Motor neuron (in vitro differentiated cells): Measurements from ENCODE around the gene ARHGDIA. TPM values are rescaled to one million over a fixed set of nuclear protein-coding genes. Genes with fewer than 3 reads are reported as not detected.

Experiments used
- ATAC-seq, 8 experiments: fragments of 200-7000 bp; cut with Tn5 transposase; replicated peaks in 6 of 8; 2 replicates each; pipeline ENCODE4 v1.8.0; 2021; ENCODE audit warnings: mild to moderate bottlenecking in 8 of 8, moderate library complexity in 8 of 8
- H3K27ac ChIP-seq, 2 donors: fragments of 250-450 bp; sonication (Bioruptor Pico); 2 replicates each; pipeline ENCODE4 v1.9.0; 2021; ENCODE audit warnings: antibody characterized with exemption in 2 of 2, mild to moderate bottlenecking in 2 of 2, moderate library complexity in 1 of 2
- H3K4me1 ChIP-seq, 2 donors: fragments of 250-450 bp; sonication (Bioruptor Pico); replicated peaks in 1 of 2; 2 replicates each; pipeline ENCODE4 v1.6.1; 2021; ENCODE audit warnings: antibody characterized with exemption in 2 of 2, mild to moderate bottlenecking in 2 of 2, moderate library complexity in 1 of 2
- H3K4me3 ChIP-seq, 5 donors: fragments of 250-450 bp; sonication (Bioruptor Pico); 2 replicates each; pipeline ENCODE4 v1.9.0; 2021; ENCODE audit warnings: antibody characterized with exemption in 5 of 5, mild to moderate bottlenecking in 5 of 5, moderate library complexity in 4 of 5
- WGBS, 10 experiments: fragments of 450-650 bp; shearing (Covaris generic); methylation state at CpG; one replicate each; pipeline ENCODE4 v1.0.0; 2022; 5-methylcytosine and 5-hydroxymethylcytosine counted together
- in situ Hi-C, 9 experiments: fragments of 400-800 bp; cut with MboI; loops; one replicate each; pipeline ENCODE4 v1.15.0; 2021; ENCODE audit warnings: low sequenced_read_pairs in 9 of 9, low pct_unique_long_range_greater_than_20kb in 2 of 9; ENCODE audit not compliant: unreplicated experiment in 9 of 9
- total RNA-seq, 8 experiments: library from RNA; unstranded; fragments of 300-600 nt; gene quantifications; 2 replicates each; pipeline versions ENCODE4 v1.2.3 to v1.2.4, GENCODE V29; 2022

ARHGDIA gene
- total RNA-seq, 8 experiments from 2014 or later, result 44.7 to 276 (median 151) TPM

GRCh38 chr17:81890447-81891302, 19.5 kb upstream of the ARHGDIA start:
- H3K4me1 ChIP-seq, result peaks cover 11 to 14% of the 10 kb centered on the region in 2 donors
- peak overlapping the region; percentile 95 to 99 for H3K27ac ChIP-seq
- WGBS, 10 experiments, result 0 to 80% (median 14%) methylated on average over 2 to 18 of the region's 69 CpGs; no CpG with 5 or more reads in 3 of the 10 experiments
- in situ Hi-C loops, result no loop called here
- peak overlapping the region; percentile 60 to 99 (median 86) for H3K4me3 ChIP-seq
- peak in 2 of 8 experiments; percentile 17 to 20 for ATAC-seq

DNA sequence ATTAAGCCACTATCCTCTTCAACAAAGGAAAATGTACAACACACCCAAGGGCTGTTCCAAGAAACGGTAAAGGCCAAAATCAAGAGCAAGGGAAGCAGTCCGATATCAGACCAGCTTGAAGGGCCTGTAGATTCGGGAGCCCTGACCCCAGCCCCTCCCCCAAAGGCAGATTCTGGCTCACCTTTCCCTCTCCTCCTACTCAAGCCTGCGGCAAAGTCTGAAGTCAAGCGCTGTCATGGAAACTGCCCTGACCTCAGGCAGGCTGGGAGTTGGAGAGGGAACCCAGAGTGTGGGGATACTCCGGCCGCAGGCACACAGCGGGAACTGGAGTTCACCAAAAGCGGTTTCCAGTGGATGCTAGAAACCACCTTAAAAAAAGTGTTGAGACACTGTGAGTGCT, 18.5 kb upstream of the ARHGDIA start:
- H3K4me3 ChIP-seq, result peak overlapping the region in 3 of 5 donors; percentile 60 to 99 (median 86)
- in situ Hi-C loops, result no loop called here
- WGBS, 10 experiments, result 85 to 100% (median 95%) methylated on average over 1 to 7 of the region's 9 CpGs; no CpG with 5 or more reads in 5 of the 10 experiments

DNA sequence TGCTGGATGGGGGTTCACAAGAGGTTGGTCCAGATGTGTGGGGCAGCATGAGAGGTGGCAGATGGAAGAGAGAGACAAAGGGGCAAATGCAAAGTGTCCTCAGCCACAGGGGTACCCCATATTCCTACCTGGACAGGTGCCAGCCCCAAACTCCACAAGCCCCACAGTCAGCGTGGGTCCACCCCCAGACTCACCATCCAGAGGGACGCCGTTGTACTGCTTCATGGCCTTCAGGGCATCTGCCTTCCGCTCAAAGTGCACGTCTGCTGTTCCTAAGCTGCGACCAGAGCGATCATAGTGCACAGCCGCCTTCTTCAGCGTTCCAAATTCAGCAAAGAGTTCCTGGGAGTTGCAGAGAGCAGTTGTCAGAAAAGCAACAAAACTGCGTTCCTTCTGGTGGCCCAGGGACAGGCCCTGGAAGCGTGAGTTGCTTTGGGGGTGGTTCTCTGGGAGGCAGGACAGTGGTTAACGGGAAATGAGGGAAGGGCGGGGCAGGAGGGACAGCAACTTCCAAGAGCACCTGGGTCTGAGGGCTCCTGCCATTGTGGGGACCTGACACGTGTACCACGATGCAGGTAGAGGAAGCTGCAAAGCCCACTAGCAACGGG, 18.0 kb upstream of the ARHGDIA start:
- ATAC-seq, result no peak
- H3K27ac ChIP-seq, result no peak overlapping the region
- H3K4me3 ChIP-seq, result no peak overlapping the region
- in situ Hi-C loops, result no loop called here
- 90 to 97% (median 95%) methylated on average over 2 to 10 of the region's 16 CpGs; no CpG with 5 or more reads in 5 of the 10 experiments for WGBS, 10 experiments
- peaks cover 11 to 14% of the 10 kb centered on the region in 2 donors for H3K4me1 ChIP-seq

More for the DNA sequence above, 18.5 kb upstream of the ARHGDIA start:
- ATAC-seq, result no peak
- Histone ChIP-seq H3K27ac (no peak overlapping the region), H3K4me1 (peaks cover 11 to 14% of the 10 kb centered on the region in 2 donors)

GRCh38 chr17:81888105-81888987, 17.2 kb upstream of the ARHGDIA start:
- in situ Hi-C loops, result no loop called here
- no peak for ATAC-seq
- Histone ChIP-seq H3K27ac (no peak overlapping the region), H3K4me1 (peaks cover 11 to 14% of the 10 kb centered on the region in 2 donors), H3K4me3 (no peak overlapping the region)
- WGBS, 10 experiments, result 92 to 99% (median 94%) methylated on average over 3 to 22 of the region's 44 CpGs; no CpG with 5 or more reads in 4 of the 10 experiments

- H3K4me3 ChIP-seq, result no peak overlapping the region
- WGBS, 10 experiments, result 26 to 100% (median 90%) methylated on average over 1 to 9 of the region's 11 CpGs; no CpG with 5 or more reads in 3 of the 10 experiments
- H3K4me1 ChIP-seq, result peaks cover 5 to 10% of the 10 kb centered on the region in 2 donors
- no peak overlapping the region for H3K27ac ChIP-seq
- in situ Hi-C loops, result no loop called here
- peak in 5 of 8 experiments; percentile 5 to 42 (median 15) for ATAC-seq
Measured at GRCh38 chr17:81885869-81886548, 14.9 kb upstream of the ARHGDIA start.

DNA sequence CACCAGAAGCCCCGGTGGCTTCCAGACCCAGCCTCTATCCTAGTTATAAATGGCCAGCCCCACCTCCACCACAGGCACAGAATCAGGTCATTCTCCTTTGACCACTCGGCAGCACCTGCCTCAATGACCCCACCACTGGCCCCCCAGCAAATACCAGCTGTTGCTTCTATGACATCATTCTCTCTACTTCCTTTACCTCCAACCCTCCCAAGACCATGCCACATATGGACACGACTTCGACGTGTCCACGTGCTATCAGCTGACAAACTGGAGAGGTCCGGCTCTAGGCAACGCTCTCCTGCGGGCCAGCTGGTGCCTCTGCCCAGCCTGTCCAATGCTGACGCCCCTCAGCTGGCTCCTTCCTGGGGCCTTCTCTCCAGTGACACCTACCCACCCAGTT, 14.3 kb upstream of the ARHGDIA start:
- WGBS, 10 experiments, result 80 to 100% (median 98%) methylated on average over 1 to 5 of the region's 10 CpGs; no CpG with 5 or more reads in 4 of the 10 experiments
- in situ Hi-C loops, result no loop called here
- no peak overlapping the region for H3K4me3 ChIP-seq
- peaks cover 5 to 8% of the 10 kb centered on the region in 2 donors for H3K4me1 ChIP-seq
- peak in 5 of 8 experiments; percentile 3 to 42 (median 18) for ATAC-seq
- H3K27ac ChIP-seq, result no peak overlapping the region

- in situ Hi-C loops, result no loop called here
- ATAC-seq, result peak in 5 of 8 experiments; percentile 8 to 24 (median 13)
- 80 to 100% (median 85%) methylated on average over 1 to 3 of the region's 5 CpGs; no CpG with 5 or more reads in 6 of the 10 experiments for WGBS, 10 experiments
- Histone ChIP-seq H3K4me3 (no peak overlapping the region), H3K4me1 (peaks cover 0 to 3% of the 10 kb centered on the region in 2 donors), H3K27ac (no peak overlapping the region)
Measured at GRCh38 chr17:81884968-81885367, 13.8 kb upstream of the ARHGDIA start.

DNA sequence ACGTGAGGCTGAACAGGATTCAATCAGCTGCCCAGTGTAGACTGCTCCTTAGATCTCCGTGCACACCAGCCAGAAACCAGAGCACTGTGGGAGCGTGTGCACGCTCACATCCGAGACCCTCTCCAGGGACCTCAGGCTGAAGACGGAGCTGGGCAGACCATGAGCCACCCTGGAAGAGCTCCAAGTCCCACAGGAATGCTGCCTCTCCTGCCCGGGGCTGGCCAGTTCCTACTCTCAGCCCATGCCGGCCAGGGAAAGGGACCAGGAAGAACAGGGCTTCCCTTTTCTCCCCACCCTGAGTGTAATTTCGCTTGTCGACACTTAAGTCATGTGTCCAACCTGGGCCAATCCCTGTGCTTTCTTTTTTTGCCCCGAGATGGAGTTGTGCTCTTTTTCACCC, 13.4 kb upstream of the ARHGDIA start:
- peak in 6 of 8 experiments; percentile 9 to 40 (median 23) for ATAC-seq
- in situ Hi-C loops, result no loop called here

DNA sequence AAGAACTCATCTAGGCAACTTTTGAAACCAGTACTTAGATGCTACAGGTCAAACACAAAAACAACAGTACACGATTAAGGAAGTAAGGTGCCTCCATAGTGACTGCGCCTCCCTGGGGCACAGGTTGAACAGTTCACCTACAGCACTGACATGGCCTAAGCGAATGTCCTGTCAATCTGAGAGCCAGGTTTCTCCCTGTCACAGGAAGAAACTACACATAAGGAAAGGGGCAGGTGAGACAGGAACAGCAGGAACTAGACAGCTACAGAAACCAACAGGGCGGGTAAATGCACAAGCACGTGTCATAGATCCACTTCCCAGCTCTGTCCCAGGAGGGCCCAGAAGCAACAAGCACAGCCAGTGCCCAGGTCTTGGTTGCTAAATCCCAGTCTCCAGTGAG, 8.0 kb upstream of the ARHGDIA start:
- Histone ChIP-seq H3K4me3 (no peak overlapping the region), H3K27ac (no peak overlapping the region), H3K4me1 (no peaks in the 10 kb centered on the region)
- 82 to 100% (median 93%) methylated on average over 1 to 4 of the region's 5 CpGs for WGBS, 10 experiments
- in situ Hi-C loops, result no loop called here
- ATAC-seq, result no peak

More for the DNA sequence above, 13.4 kb upstream of the ARHGDIA start:
- no peaks in the 10 kb centered on the region for H3K4me1 ChIP-seq
- H3K27ac ChIP-seq, result no peak overlapping the region
- WGBS, 10 experiments, result 72 to 100% (median 82%) methylated on average over 1 to 4 of the region's 11 CpGs; no CpG with 5 or more reads in 2 of the 10 experiments
- no peak overlapping the region for H3K4me3 ChIP-seq

GRCh38 chr17:81878294-81878693, 7.2 kb upstream of the ARHGDIA start:
- WGBS, 10 experiments, result 79 to 100% (median 95%) methylated on average over 2 to 3 of the region's 3 CpGs
- H3K4me3 ChIP-seq, result no peak overlapping the region
- H3K27ac ChIP-seq, result no peak overlapping the region
- in situ Hi-C loops, result no loop called here
- H3K4me1 ChIP-seq, result no peaks in the 10 kb centered on the region
- ATAC-seq, result no peak

- H3K27ac ChIP-seq, result no peak overlapping the region
- in situ Hi-C loops, result no loop called here
- WGBS, 10 experiments, result 80 to 95% (median 95%) methylated on average over 1 to 3 of the region's 5 CpGs; no CpG with 5 or more reads in 7 of the 10 experiments
- H3K4me3 ChIP-seq, result no peak overlapping the region
- peaks cover 2 to 4% of the 10 kb centered on the region in 2 donors for H3K4me1 ChIP-seq
- ATAC-seq, result no peak
Measured at GRCh38 chr17:81877569-81877968, 6.4 kb upstream of the ARHGDIA start.
